HG02763 (cell line): ENCODE results near the gene MAN2B2.
A peak's percentile ranks its signal among the peaks of the same experiment; 100 is the strongest.

ENCODE experiments used
- ATAC-seq: cut with Tn5 transposase; IDR thresholded peaks from one replicate; pipeline ENCODE4 v1.9.1; 2021; ENCODE audit warnings: mild to moderate bottlenecking, moderate library complexity; ENCODE audit not compliant: unreplicated experiment

MAN2B2 gene

GRCh38 chr4:6574747-6575502, at the start of gene MAN2B2:
Gene MAN2B2 (plus strand): TSS chr4:6575189. CDS start chr4:6575211, 22 bp downstream.
- ATAC-seq = peak; percentile 83

DNA sequence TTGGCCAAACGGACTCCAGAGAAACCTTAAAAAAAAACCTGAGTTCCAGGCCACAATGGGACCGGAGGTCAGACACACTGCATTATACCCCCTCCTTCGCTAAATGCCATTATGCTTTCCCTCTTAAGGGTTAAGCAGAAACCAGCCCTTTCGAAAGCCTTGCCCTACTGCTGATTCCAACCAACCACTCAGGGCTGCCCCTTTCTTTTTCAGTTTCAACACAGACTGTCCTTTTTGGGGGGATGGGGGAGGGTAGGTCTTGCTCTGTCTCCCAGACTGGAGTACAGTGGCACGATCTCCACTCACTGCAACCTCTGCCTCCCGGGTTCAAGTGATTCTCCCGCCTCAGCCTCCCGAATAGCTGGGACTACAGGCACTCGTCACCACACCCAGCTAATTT, 49.5 kb upstream of the MAN2B2 start:
- ATAC-seq = no peak

GRCh38 chr4:6526156-6526555, 48.8 kb upstream of the MAN2B2 start:
- no peak for ATAC-seq

DNA sequence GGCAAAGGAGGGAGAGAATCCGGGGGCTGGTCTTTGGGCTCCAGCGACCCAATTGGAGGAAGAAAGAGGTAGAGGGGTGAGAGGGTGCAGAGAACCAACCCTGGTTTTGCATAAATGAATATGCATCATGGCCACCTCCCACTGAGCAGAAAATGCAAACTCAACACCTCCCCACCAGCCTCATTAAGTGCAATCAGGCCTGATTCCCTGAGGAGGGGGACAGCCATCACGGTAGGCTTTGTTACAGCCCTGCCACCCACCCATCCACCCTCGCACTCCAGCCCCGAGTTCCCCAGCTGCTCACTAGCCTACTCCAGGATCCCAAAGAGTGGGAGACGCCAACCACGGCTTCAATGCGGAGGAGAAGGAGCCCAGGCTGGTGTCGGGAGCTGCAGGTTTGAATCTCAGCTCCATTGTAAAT, 48.3 kb upstream of the MAN2B2 start:
- no peak for ATAC-seq

DNA sequence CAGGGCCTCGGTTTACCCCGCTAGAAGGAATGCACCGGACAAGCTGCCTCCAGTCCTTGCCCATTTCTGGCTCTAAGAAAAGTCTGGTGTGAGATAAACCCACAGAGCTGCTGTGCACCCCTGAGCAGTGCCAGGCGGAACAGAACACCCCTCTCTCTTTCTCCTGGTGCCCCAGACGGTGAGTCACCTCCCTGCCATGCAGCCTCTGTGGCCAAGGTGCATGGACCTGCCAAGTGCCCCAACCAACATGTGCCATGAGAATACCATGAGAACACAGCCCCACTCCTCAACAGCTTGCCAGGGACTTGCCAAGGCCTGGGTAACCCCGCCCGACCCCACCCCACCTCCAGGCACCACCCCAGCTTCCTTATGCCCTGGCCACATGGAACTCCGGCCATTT, 47.7 kb upstream of the MAN2B2 start:
- no peak for ATAC-seq

- no peak for ATAC-seq
Observed at GRCh38 chr4:6527683-6528595, 47.0 kb upstream of the MAN2B2 start.

DNA sequence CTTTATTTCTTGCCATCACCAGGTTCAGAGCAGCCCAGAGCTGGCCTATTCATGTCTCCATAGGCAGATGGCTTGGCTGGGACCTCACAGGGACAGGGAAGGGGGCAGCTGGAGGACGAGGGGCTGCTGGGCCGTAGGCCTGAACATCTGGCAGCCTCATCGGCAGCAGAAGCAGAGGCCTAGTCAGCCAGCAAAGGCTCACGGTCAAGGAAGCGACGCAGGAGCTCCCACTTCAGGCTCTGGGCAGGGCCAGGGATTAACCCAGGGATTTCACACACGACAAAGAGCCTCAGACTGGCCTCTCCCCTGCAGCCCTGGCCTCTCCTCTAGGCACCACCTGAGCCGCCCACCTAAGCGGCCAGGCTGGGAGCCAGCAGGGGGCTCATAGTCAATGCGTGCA, 46.0 kb upstream of the MAN2B2 start:
- ATAC-seq = no peak

DNA sequence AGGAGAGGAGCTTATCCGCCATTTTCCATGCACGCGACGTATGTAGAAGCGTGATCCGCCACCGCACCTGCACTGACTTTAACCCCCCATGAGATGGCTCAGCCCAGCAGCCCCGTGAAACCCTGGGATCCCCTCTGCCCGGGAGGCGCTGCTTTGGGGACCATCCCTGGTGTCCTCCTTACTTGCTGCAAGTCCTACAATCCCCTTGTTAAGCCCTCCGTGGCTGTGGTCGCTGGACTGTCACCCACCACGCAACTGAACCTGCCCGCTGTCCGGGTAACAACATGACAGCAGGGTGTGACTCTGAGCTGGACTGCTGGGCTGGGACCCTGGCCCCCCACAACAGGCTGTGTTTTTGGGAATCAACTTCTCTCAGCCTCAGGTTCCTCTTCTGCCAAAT, 44.7 kb upstream of the MAN2B2 start:
- no peak for ATAC-seq

DNA sequence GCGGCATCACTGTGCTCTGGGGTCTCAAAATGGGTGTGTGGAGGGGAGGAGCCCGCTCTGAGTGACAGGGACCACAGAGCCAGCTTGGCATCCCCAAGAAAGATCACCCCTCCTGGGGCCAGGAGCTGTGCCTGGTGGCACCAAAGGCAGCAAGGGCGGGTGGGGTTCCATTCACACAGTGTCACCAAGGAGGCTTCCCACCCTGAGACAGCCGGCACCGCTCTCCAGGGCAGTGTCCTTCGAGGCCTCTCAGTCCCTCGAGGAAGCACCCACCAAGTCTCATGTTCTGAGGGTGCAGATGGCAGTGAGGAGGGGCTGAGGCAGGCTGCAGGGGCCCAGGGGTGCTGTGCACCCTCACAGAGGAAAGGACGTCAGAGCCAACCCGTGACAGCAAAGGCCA, 44.0 kb upstream of the MAN2B2 start:
- no peak for ATAC-seq

DNA sequence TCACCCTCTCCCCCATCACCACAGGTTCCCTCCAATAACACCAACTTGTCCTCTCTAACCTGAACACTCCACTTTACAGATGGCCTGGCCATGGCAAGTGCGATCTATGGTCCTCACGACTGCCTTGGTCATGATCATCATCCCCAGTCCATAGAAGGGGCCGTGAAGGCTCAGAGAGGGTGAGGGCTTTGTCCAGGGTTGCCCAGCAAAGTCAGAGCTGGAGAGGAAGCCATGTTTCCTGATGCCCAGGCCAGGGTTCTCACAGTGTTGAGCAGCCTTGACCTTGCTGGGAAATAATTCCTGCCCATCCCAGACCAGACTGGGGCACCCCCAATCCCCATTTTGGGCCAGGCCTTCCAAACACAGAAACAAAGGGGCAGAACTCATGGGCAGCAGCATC, 42.9 kb upstream of the MAN2B2 start:
- ATAC-seq = no peak

DNA sequence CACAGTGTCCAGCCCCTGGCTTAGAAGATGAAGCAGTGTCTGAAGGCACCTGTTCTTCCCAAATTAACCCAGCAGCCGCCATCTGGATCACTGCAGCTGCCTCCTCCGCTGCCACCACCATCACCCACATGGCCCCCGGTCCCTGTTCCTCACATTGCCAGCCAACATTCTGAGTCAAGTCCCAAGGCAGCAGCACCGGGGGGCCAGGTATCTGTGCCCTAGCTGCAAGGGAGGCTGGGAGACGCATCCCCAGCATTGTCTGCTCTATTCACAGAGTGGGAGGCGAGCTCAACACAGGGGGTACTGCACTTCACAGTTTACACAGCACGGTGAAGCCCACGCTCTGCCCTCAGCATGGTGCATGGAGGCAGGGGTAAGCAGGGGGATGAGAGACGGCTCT, 42.3 kb upstream of the MAN2B2 start:
- ATAC-seq = no peak

- no peak for ATAC-seq
Observed at GRCh38 chr4:6534050-6534449, 40.9 kb upstream of the MAN2B2 start.

GRCh38 chr4:6534618-6535328, 40.2 kb upstream of the MAN2B2 start:
- no peak for ATAC-seq

DNA sequence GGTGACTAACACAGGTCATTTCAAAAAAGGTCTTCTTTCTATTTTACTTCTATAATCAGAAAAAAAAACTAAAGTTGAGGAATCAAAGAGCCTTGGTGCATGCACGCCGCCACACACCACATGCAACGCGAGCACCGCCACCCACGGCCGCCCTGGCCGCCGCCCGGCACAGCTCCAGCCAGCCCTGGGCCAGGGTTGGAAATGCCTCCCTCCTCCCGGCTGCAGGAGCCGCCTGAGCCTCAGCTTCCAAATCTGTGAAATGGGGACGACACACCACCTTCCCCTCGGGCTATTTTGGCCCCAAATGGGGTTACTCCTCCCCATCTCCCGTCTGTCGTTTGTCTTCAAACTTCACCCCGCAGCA, 39.7 kb upstream of the MAN2B2 start:
- no peak for ATAC-seq

DNA sequence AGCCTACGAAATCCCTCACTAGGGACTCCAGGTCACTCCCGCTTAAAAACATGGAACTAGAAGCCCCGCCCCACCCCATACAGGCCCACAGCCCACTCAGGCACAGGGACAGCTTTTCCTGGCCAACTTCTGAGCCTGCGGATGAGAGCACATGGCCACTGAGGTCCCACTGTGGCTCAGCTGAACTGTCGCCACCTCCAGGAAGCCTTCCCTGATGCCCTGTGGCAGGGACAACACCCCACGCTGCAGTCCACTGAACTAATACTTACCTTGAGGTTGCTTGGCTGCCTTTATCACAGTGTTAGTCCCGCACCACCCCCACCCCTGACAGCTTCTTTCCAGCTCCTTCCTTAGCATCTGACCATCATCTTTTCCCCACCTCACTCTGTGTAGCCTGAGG, 39.3 kb upstream of the MAN2B2 start:
- ATAC-seq = no peak

DNA sequence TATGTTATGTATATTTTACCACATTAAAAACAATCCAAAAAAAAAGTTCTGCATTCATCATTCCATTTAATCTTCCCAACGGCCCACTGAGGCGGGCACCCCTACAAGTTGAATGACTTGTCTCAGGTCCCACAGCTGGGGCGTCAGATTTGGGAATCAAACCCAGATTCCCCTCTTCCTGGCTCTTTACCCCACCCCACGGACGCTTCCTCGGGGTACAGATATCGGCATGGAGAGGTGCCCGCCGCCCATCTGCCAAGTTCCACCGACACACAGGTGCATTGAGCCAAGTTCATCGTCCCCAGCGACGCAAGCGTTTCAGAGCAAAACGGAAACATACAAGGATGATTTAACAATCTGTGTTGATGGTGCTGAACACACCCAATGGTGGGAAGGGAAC, 36.9 kb upstream of the MAN2B2 start:
- no peak for ATAC-seq

- ATAC-seq = no peak
Observed at GRCh38 chr4:6538575-6538974, 36.4 kb upstream of the MAN2B2 start.

DNA sequence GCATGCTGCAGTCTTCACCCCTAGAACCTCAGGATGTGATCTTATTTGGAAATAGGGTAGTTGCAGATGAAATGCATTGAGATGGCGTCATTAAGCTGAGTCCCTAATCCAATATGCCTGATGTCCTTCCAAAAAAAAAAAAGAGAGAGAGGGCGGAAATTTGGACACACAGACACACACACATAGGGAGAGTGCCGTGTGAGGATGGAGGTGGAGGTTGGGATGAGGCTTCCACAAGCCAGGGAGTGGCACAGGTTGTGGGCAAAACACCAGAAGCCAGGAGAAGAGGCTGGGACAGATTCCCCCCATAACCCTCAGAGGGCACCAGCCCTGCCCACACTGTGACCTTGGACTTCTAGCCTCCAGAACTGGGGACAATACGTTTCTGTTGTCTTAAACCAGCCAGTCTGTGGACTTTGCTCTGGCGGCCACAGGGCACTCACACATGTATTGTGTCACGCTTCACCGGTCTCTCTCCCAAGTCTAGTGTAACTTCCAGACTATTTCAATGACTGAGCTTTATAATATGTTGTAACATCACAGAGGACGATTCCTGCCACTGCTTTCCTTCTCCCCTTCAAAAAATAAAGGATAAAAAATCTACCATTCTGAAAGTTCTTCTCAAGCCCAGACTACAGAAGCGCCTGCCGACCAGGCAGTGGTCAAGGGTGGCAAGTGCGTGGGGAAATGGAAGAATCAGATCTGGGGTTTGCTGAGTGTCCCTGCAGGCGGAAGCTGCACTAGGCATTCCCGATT, 35.8 kb upstream of the MAN2B2 start:
- ATAC-seq = no peak

- no peak for ATAC-seq
Observed at GRCh38 chr4:6540879-6541278, 34.1 kb upstream of the MAN2B2 start.

GRCh38 chr4:6541789-6542188, 33.2 kb upstream of the MAN2B2 start:
- no peak for ATAC-seq

DNA sequence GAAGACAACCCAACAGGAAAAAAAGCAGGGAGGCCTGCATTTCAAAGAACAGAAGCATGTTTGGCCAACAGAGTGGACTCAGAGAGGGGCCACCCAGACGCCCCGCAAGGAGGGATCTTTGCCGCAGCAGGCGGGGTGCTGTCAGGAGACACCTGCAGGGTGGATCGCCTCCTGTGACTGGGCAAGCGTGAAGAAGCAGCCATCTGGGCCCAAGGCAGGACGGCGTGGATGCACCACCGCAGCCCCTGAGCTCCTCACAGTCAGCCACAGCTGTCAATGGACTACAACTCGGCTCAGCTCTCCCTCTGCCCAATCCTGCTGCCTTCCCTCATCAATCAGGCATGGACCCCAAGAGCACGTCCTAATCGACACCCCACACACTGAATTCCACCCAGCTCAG, 32.0 kb upstream of the MAN2B2 start:
- ATAC-seq = no peak
